SU-DHL-6 (cell line): Measurements from ENCODE around the gene MYF5.

ENCODE experiments used
- H2AFZ ChIP-seq: fragments of 200-600 bp; sonication (generic); 2 replicates; pipeline ENCODE4 v1.6.1; 2014; ENCODE audit warnings: low read depth, mild to moderate bottlenecking, moderate library complexity, mixed read lengths, antibody characterized with exemption, low read length; ENCODE audit not compliant: severe bottlenecking
- H3F3A ChIP-seq: fragments of 200-600 bp; shearing (Covaris generic); 2 replicates; pipeline ENCODE4 v1.6.0; 2016; ENCODE audit warnings: antibody characterized with exemption, mild to moderate bottlenecking; ENCODE audit not compliant: insufficient read depth
- H3K27ac ChIP-seq: fragments of 200-600 bp; sonication (generic); 2 replicates; pipeline ENCODE4 v1.5.1; 2016; ENCODE audit warnings: low read depth, mild to moderate bottlenecking, low read length, moderate library complexity, mixed read lengths
- H3K27me3 ChIP-seq: fragments of 200-600 bp; sonication (generic), shearing (Covaris generic); 2 replicates; pipeline ENCODE4 v1.6.0; 2014; ENCODE audit warnings: mild to moderate bottlenecking, low read length
- H3K36me3 ChIP-seq: fragments of 200-600 bp; sonication (generic); 2 replicates; pipeline ENCODE4 v1.6.1; 2014; ENCODE audit warnings: mild to moderate bottlenecking, low read length, mixed read lengths
- H3K4me2 ChIP-seq: fragments of 300-600, 200-600 bp; shearing (Covaris generic), sonication (generic); 2 replicates; pipeline ENCODE4 v1.6.0; 2014; ENCODE audit warnings: low read length, low read depth, mild to moderate bottlenecking; ENCODE audit not compliant: poor library complexity, severe bottlenecking
- H3K4me3 ChIP-seq: fragments of 200-600 bp; sonication (generic); 2 replicates; pipeline ENCODE4 v1.5.1; 2014; ENCODE audit warnings: antibody characterized with exemption, low read length, mild to moderate bottlenecking, mixed read lengths; ENCODE audit not compliant: insufficient read depth, poor library complexity, severe bottlenecking
- H3K79me2 ChIP-seq: fragments of 200-600 bp; sonication (generic); 2 replicates; pipeline ENCODE4 v1.6.1; 2014; ENCODE audit warnings: mild to moderate bottlenecking, low read length, moderate library complexity; ENCODE audit not compliant: insufficient read depth
- H3K9ac ChIP-seq: fragments of 200-600 bp; sonication (generic); 2 replicates; pipeline ENCODE4 v1.7.0; 2014; ENCODE audit warnings: mild to moderate bottlenecking, low read length
- H3K9me2 ChIP-seq: fragments of 200-600 bp; sonication (generic); replicated peaks from 2 replicates; pipeline ENCODE4 v1.6.1; 2014; ENCODE audit warnings: low read length; ENCODE audit not compliant: insufficient read depth
- H3K9me3 ChIP-seq: fragments of 200-600 bp; sonication (generic); 2 replicates; pipeline ENCODE4 v1.6.1; 2014; ENCODE audit warnings: low read length, mixed read lengths; ENCODE audit not compliant: insufficient read depth
- H4K20me1 ChIP-seq: fragments of 200-600 bp; sonication (generic); 2 replicates; pipeline ENCODE4 v1.6.1; 2014; ENCODE audit warnings: low read depth, mild to moderate bottlenecking, antibody characterized with exemption, low read length, moderate library complexity, mixed read lengths
- EZH2phosphoT487 ChIP-seq: fragments of 200-600 bp; sonication (generic), shearing (Covaris generic); conservative IDR thresholded peaks from 2 replicates; pipeline ENCODE4 v1.6.1; 2018; ENCODE audit warnings: mild to moderate bottlenecking, antibody characterized with exemption, low read length, moderate library complexity, mixed read lengths
- TF ChIP-seq, protein P1 (sequence below): fragments of 200-600 bp; sonication (generic); IDR thresholded peaks from one replicate; pipeline ENCODE4 v1.5.1; 2017; ENCODE audit warnings: antibody characterized with exemption, mild to moderate bottlenecking, low read length, moderate library complexity; ENCODE audit not compliant: insufficient read depth, poor library complexity, severe bottlenecking

Gene MYF5

GRCh38 chr12:80681786-80682185 lies 34.9 kb upstream of the MYF5 start:
- TF ChIP-seq EZH2phosphoT487 = no peak
- TF ChIP-seq, protein P1, sequence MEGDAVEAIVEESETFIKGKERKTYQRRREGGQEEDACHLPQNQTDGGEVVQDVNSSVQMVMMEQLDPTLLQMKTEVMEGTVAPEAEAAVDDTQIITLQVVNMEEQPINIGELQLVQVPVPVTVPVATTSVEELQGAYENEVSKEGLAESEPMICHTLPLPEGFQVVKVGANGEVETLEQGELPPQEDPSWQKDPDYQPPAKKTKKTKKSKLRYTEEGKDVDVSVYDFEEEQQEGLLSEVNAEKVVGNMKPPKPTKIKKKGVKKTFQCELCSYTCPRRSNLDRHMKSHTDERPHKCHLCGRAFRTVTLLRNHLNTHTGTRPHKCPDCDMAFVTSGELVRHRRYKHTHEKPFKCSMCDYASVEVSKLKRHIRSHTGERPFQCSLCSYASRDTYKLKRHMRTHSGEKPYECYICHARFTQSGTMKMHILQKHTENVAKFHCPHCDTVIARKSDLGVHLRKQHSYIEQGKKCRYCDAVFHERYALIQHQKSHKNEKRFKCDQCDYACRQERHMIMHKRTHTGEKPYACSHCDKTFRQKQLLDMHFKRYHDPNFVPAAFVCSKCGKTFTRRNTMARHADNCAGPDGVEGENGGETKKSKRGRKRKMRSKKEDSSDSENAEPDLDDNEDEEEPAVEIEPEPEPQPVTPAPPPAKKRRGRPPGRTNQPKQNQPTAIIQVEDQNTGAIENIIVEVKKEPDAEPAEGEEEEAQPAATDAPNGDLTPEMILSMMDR = no peak
- H2AFZ ChIP-seq = no peak overlapping the region
- no peaks in the 10 kb centered on the region for H4K20me1 ChIP-seq
- H3K27ac ChIP-seq = no peak overlapping the region
- H3K9me2 ChIP-seq = no peaks in the 10 kb centered on the region
- H3K27me3 ChIP-seq = no peaks in the 10 kb centered on the region
- no peak overlapping the region for H3K4me2 ChIP-seq
- H3K9ac ChIP-seq = no peak overlapping the region
- no peaks in the 10 kb centered on the region for H3K9me3 ChIP-seq
- no peaks in the 10 kb centered on the region for H3F3A ChIP-seq
- no peaks in the 10 kb centered on the region for H3K36me3 ChIP-seq
- H3K4me3 ChIP-seq = no peak overlapping the region
- H3K79me2 ChIP-seq = no peaks in the 10 kb centered on the region

- Histone ChIP-seq H2AFZ (no peak overlapping the region), H3K36me3 (no peaks in the 10 kb centered on the region), H3K27ac (no peak overlapping the region), H3K9ac (no peak overlapping the region), H3K4me3 (no peak overlapping the region), H3K9me2 (no peaks in the 10 kb centered on the region), H3K4me2 (no peak overlapping the region), H3K27me3 (no peaks in the 10 kb centered on the region), H4K20me1 (no peaks in the 10 kb centered on the region), H3K79me2 (no peaks in the 10 kb centered on the region), H3K9me3 (no peaks in the 10 kb centered on the region), H3F3A (no peaks in the 10 kb centered on the region)
- TF ChIP-seq, protein P1 = no peak
- TF ChIP-seq EZH2phosphoT487 = no peak
Observed at GRCh38 chr12:80684077-80684495, 32.6 kb upstream of the MYF5 start.

- Histone ChIP-seq H4K20me1 (no peaks in the 10 kb centered on the region), H3K27me3 (no peaks in the 10 kb centered on the region), H3K9me2 (peaks cover 3% of the 10 kb centered on the region; the same call in 1 of the 2 replicates), H2AFZ (no peak overlapping the region), H3K27ac (no peak overlapping the region), H3K9ac (no peak overlapping the region), H3K79me2 (no peaks in the 10 kb centered on the region), H3K4me3 (no peak overlapping the region), H3F3A (no peaks in the 10 kb centered on the region), H3K4me2 (no peak overlapping the region), H3K9me3 (no peaks in the 10 kb centered on the region), H3K36me3 (no peaks in the 10 kb centered on the region)
- TF ChIP-seq EZH2phosphoT487 = no peak
- TF ChIP-seq, protein P1 = no peak
Observed at GRCh38 chr12:80690090-80690489, 26.6 kb upstream of the MYF5 start.
